Measurements from ENCODE around the gene C6orf47. TPM values are rescaled to one million over a fixed set of nuclear protein-coding genes. Genes with fewer than 3 reads are reported as not detected.
"Not testable (repeated sequence)": the region's sequence is repeated elsewhere in the genome, so short reads cannot be mapped to it uniquely, and the experiment has no call there.

The C6orf47 gene, protein sequence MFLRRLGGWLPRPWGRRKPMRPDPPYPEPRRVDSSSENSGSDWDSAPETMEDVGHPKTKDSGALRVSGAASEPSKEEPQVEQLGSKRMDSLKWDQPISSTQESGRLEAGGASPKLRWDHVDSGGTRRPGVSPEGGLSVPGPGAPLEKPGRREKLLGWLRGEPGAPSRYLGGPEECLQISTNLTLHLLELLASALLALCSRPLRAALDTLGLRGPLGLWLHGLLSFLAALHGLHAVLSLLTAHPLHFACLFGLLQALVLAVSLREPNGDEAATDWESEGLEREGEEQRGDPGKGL
- 13.8 and 35.6 TPM in 2 replicates for total RNA-seq (2014; rRNA removed; shearing (Covaris generic); ENCODE audit: low replicate concordance)

DNA sequence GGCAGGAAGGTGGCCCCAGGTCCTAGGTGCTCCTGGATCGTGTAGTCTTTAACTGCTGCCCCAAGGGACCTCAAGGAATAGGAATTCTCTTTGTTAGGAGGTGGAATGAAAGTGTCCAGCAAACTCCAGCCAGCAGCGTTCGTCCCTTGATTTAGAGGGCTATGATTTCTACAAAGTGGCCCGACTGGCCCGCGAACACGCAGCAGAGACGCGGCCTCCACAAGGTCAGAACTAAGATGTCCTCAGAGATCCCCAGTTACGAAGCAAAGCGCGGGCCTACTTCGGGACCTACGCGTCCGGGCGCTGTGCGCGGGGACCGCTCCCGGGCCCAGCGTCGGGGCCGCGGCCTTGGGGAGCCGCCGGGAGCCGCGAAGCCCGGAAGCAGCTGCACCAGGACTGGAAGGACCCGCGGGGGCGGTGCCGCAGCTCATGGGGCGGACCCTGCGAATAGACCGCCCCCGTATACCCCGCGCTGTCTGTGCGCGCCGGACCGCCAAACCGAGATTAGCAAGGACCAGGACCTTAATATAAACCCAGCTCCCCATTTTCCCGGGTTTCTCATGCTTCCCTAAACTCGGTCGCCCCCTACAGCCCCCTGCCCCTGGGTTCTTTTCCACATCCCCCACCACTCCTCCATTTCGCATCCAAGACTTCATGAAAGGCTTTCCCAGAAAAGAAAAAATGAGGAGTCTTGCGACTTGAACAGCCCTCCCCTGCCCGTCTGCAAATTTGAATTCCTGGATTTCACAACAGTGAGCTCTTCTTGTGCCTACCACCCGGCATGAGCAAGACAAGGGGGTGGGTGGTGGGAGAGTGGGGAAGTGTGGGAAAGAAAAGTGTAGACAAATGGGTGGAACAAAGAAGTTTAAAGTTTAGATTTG, at the start of gene C6orf47:
C6orf47 (minus strand) TSS at position 398 of the 881 bp plus-strand sequence. CDS start 831 bp downstream, outside the sequence.
- Histone ChIP-seq H3K9ac (ENCODE audit: low read length) (peak within 1 kb of the TSS; percentile 81), H3K79me2 (ENCODE audit: low read length) (peaks cover 55% of the 10 kb centered on the region), H4K20me1 (ENCODE audit: insufficient read depth, low read depth, low read length) (no peaks in the 10 kb centered on the region), H3K9me2 (replicated peaks; ENCODE audit: insufficient read depth, low read length) (no peaks in the 10 kb centered on the region), H3K4me3 (ENCODE audit: low read length) (peak within 1 kb of the TSS; percentile 74), H3K4me1 (ENCODE audit: low read length) (peaks cover 45% of the 10 kb centered on the region), H3K27ac (ENCODE audit: low read length) (peak within 1 kb of the TSS; percentile 73), H3K9me3 (ENCODE audit: low read length) (no peaks in the 10 kb centered on the region), H3K27me3 (ENCODE audit: low read length) (no peaks in the 10 kb centered on the region), H3K4me2 (ENCODE audit: low read depth, low read length, poor library complexity, severe bottlenecking) (peak within 1 kb of the TSS; percentile 75), H2AFZ (ENCODE audit: low read length) (0 out of 2 replicates have a peak within 1 kb of the TSS, but pooled peaks have one; percentile 27), H3K36me3 (ENCODE audit: insufficient read depth, low read length) (0 out of 2 replicates have a peak, but pooled peaks cover 3% of the 10 kb centered on the region)
- DNase-seq: peak; percentile 93

DNA sequence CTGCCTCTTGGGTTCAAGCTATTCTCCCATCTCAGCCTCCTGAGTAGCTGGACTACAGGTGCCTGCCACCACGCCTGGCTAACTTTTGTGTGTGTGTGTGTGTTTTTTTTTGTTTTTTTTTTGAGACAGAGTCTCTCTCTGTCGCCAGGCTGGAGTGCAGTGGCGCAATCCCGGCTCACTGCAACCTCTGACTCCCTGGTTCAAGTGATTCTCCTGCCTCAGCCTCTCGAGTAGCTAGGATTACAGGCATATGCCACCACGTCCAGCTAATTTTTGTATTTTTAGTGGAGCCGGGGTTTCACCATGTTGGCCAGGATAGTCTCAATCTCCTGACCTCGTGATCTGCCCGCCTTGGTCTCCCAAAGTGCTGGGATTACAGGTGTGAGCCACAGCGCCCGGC, 48.6 kb upstream of the C6orf47 start:
- H4K20me1 ChIP-seq (ENCODE audit: insufficient read depth, low read depth, low read length); H3K9me2 ChIP-seq (replicated peaks; ENCODE audit: insufficient read depth, low read length); H3K27ac ChIP-seq (ENCODE audit: low read length); H2AFZ ChIP-seq (ENCODE audit: low read length); H3K36me3 ChIP-seq (ENCODE audit: insufficient read depth, low read length); H3K27me3 ChIP-seq (ENCODE audit: low read length); H3K4me3 ChIP-seq (ENCODE audit: low read length); DNase-seq; H3K4me1 ChIP-seq (ENCODE audit: low read length); H3K9ac ChIP-seq (ENCODE audit: low read length); H3K4me2 ChIP-seq (ENCODE audit: low read depth, low read length, poor library complexity, severe bottlenecking); H3K79me2 ChIP-seq (ENCODE audit: low read length); H3K9me3 ChIP-seq (ENCODE audit: low read length): not testable (repeated sequence)

DNA sequence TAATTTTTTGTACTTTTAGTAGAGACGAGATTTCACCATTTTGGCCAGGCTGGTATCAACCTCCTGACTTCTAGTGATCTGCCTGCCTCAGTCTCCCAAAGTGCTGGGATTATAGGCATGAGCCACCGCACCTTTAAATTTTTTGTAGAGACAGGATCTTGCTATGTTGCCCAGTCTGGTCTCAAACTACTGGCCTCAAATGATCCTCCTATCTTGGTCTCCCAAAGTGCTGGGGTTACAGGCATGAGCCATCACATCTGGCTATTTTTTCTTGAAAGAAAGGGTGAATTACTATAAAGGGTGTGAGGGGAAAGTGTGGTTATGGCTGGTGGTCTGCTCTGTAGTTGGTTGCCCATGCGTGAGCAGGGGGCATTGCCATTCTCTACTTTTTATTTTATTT, 47.6 kb upstream of the C6orf47 start:
- Histone ChIP-seq H3K4me3 (ENCODE audit: low read length) (no peak overlapping the region), H3K9me3 (ENCODE audit: low read length) (no peaks in the 10 kb centered on the region), H3K27me3 (ENCODE audit: low read length) (no peaks in the 10 kb centered on the region), H3K9ac (ENCODE audit: low read length) (no peak overlapping the region), H3K36me3 (ENCODE audit: insufficient read depth, low read length) (no peaks in the 10 kb centered on the region), H2AFZ (ENCODE audit: low read length) (no peak overlapping the region), H3K9me2 (replicated peaks; ENCODE audit: insufficient read depth, low read length) (no peaks in the 10 kb centered on the region), H3K79me2 (ENCODE audit: low read length) (no peaks in the 10 kb centered on the region), H3K27ac (ENCODE audit: low read length) (no peak overlapping the region), H3K4me1 (ENCODE audit: low read length) (peaks cover 8% of the 10 kb centered on the region), H4K20me1 (ENCODE audit: insufficient read depth, low read depth, low read length) (no peaks in the 10 kb centered on the region), H3K4me2 (ENCODE audit: low read depth, low read length, poor library complexity, severe bottlenecking) (no peak overlapping the region)
- DNase-seq: no peak

DNA sequence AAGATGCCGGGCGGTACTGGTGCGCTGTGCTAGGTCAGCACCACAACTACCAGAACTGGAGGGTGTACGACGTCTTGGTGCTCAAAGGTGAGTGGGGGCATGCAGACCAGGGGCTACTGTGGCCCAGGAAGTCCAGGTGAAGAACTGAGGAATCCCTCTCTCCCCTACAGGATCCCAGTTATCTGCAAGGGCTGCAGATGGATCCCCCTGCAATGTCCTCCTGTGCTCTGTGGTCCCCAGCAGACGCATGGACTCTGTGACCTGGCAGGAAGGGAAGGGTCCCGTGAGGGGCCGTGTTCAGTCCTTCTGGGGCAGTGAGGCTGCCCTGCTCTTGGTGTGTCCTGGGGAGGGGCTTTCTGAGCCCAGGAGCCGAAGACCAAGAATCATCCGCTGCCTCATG, 47.1 kb upstream of the C6orf47 start:
- Histone ChIP-seq H3K27ac (ENCODE audit: low read length) (no peak overlapping the region), H2AFZ (ENCODE audit: low read length) (no peak overlapping the region), H3K9ac (ENCODE audit: low read length) (no peak overlapping the region), H3K9me3 (ENCODE audit: low read length) (no peaks in the 10 kb centered on the region), H3K4me2 (ENCODE audit: low read depth, low read length, poor library complexity, severe bottlenecking) (no peak overlapping the region), H3K4me3 (ENCODE audit: low read length) (no peak overlapping the region), H3K79me2 (ENCODE audit: low read length) (peaks cover 2% of the 10 kb centered on the region; the same call in 1 of the 2 replicates), H3K4me1 (ENCODE audit: low read length) (peaks cover 8% of the 10 kb centered on the region), H3K27me3 (ENCODE audit: low read length) (no peaks in the 10 kb centered on the region), H3K36me3 (ENCODE audit: insufficient read depth, low read length) (no peaks in the 10 kb centered on the region), H3K9me2 (replicated peaks; ENCODE audit: insufficient read depth, low read length) (no peaks in the 10 kb centered on the region), H4K20me1 (ENCODE audit: insufficient read depth, low read depth, low read length) (no peaks in the 10 kb centered on the region)
- DNase-seq: no peak

DNA sequence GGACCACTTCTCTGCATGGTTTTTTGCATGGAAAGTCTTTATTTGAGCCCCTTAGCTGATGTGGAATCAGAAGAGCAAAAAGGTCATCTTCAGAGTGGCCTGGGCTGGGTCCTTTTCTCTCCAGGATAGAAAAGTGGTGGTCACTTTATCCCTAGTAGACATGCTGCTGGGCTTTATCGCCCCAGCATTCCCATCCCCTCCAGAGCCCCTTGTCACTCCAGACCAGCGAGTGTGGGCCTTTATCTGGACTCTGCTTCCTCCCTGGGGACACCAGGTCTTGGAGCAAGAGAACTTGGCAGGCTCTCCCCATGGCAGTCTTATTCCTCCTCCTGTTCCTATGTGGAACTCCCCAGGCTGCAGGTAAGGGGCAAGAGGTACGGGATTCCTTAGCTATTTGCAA, 46.0 kb upstream of the C6orf47 start, which contains the start of gene LY6G6F:
LY6G6F (plus strand) TSS at position 268 of the 400 bp plus-strand sequence; CDS start at position 309, 41 bp downstream.
- no peak within 1 kb of the TSS for H3K4me3 ChIP-seq (ENCODE audit: low read length)
- H3K27ac ChIP-seq (ENCODE audit: low read length): no peak within 1 kb of the TSS
- H2AFZ ChIP-seq (ENCODE audit: low read length): no peak within 1 kb of the TSS
- H3K9me3 ChIP-seq (ENCODE audit: low read length): no peaks in the 10 kb centered on the region
- no peak within 1 kb of the TSS for H3K9ac ChIP-seq (ENCODE audit: low read length)
- peaks cover 15% of the 10 kb centered on the region for H3K4me1 ChIP-seq (ENCODE audit: low read length)
- H3K4me2 ChIP-seq (ENCODE audit: low read depth, low read length, poor library complexity, severe bottlenecking): no peak within 1 kb of the TSS
- H3K36me3 ChIP-seq (ENCODE audit: insufficient read depth, low read length): no peaks in the 10 kb centered on the region
- H4K20me1 ChIP-seq (ENCODE audit: insufficient read depth, low read depth, low read length): no peaks in the 10 kb centered on the region
- DNase-seq: no peak
- H3K79me2 ChIP-seq (ENCODE audit: low read length): peaks cover 13% of the 10 kb centered on the region
- no peaks in the 10 kb centered on the region for H3K27me3 ChIP-seq (ENCODE audit: low read length)
- H3K9me2 ChIP-seq (replicated peaks; ENCODE audit: insufficient read depth, low read length): no peaks in the 10 kb centered on the region

DNA sequence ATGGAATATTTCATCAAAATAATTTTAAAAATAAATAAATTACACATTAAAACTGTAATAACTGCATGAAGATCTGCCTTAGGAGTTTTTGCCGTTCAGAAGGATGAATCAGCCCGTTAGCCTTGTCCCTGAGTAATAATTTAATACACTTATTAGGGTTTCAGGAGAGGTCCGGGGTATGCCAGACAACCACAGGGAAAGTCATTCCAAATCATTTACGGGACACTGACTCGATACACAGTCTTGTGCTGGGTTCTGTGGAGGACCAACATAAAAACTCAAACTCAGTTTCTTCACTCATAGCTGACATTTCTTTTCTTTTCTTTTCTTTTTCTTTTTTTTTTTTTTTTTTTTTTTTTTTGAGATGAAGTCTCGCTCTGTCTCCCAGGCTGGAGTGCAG, 45.4 kb upstream of the C6orf47 start:
- no peak for DNase-seq
- H4K20me1 ChIP-seq (ENCODE audit: insufficient read depth, low read depth, low read length): no peaks in the 10 kb centered on the region
- no peak overlapping the region for H3K4me3 ChIP-seq (ENCODE audit: low read length)
- no peaks in the 10 kb centered on the region for H3K27me3 ChIP-seq (ENCODE audit: low read length)
- H3K9ac ChIP-seq (ENCODE audit: low read length): no peak overlapping the region
- peaks cover 21% of the 10 kb centered on the region for H3K4me1 ChIP-seq (ENCODE audit: low read length)
- no peak overlapping the region for H2AFZ ChIP-seq (ENCODE audit: low read length)
- no peaks in the 10 kb centered on the region for H3K9me3 ChIP-seq (ENCODE audit: low read length)
- no peaks in the 10 kb centered on the region for H3K9me2 ChIP-seq (replicated peaks; ENCODE audit: insufficient read depth, low read length)
- H3K36me3 ChIP-seq (ENCODE audit: insufficient read depth, low read length): no peaks in the 10 kb centered on the region
- no peak overlapping the region for H3K4me2 ChIP-seq (ENCODE audit: low read depth, low read length, poor library complexity, severe bottlenecking)
- no peak overlapping the region for H3K27ac ChIP-seq (ENCODE audit: low read length)
- peaks cover 20% of the 10 kb centered on the region for H3K79me2 ChIP-seq (ENCODE audit: low read length)

DNA sequence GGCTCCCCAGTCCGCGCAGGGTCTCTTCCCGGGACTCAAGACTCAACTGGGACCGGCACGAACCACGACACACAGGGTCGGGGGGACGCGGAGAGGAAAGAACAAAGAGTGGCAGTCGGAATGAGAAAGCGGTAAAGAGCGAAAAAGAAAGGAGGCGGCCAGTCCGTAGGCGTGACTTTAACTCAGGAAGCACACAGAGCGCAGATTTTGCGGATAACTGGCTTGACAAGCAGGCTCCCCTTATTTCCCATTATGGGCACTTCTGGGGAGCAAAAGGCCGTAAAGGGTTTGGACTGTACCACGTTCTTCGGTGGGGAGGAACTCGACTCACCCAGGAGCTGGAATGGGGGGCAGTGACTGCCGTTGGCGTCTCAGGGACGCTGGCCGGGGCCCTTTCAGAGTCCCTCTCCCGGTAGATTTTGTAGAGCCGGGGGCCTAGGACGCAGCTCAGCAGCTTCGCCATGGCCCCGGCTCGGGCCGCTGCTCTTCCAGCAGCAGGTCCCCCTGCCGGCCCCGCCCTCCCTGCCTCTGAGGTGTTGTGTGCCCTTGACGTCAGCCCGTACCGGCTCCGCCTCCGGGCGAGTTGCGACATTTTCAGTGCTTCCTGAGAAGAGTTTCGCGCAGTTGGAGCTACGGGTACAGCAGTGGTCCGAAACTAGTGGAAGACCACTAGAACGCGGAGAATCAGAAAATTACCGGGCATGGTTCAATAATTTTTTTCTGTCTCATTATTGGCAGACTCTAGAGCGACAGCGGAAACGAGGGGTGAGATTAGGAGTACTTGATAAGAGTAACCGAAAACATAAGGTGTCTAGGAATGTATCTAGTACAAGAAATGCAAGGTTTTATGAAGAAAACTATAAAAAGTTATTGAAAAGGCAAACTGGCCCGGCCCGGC, 42.5 kb upstream of the C6orf47 start, which contains the start of gene ABHD16A:
ABHD16A (minus strand) TSS at position 506 of the 898 bp plus-strand sequence; CDS start at position 463, 43 bp downstream.
- Histone ChIP-seq H3K4me1 (ENCODE audit: low read length) (peaks cover 28% of the 10 kb centered on the region), H3K4me2 (ENCODE audit: low read depth, low read length, poor library complexity, severe bottlenecking) (peak within 1 kb of the TSS; percentile 93), H3K4me3 (ENCODE audit: low read length) (peak within 1 kb of the TSS; percentile 84), H2AFZ (ENCODE audit: low read length) (peak within 1 kb of the TSS; percentile 98), H3K9ac (ENCODE audit: low read length) (peak within 1 kb of the TSS; percentile 92), H3K79me2 (ENCODE audit: low read length) (peaks cover 27% of the 10 kb centered on the region), H3K36me3 (ENCODE audit: insufficient read depth, low read length) (no peaks in the 10 kb centered on the region; the same call in 1 of the 2 replicates), H3K9me3 (ENCODE audit: low read length) (no peaks in the 10 kb centered on the region), H4K20me1 (ENCODE audit: insufficient read depth, low read depth, low read length) (no peaks in the 10 kb centered on the region), H3K27me3 (ENCODE audit: low read length) (no peaks in the 10 kb centered on the region), H3K27ac (ENCODE audit: low read length) (peak within 1 kb of the TSS; percentile 86), H3K9me2 (replicated peaks; ENCODE audit: insufficient read depth, low read length) (no peaks in the 10 kb centered on the region)
- peak; percentile 99 for DNase-seq
